PC-9 (cell line): Measurements from ENCODE around the gene M6PR. TPM values are rescaled to one million over a fixed set of nuclear protein-coding genes. Genes with fewer than 3 reads are reported as not detected.
A peak's percentile ranks its signal among the peaks of the same experiment; 100 is the strongest.

Experiments used
- BruUV-seq: library from RNA; stranded (reverse); fragments of 400-500 nt; replicated peaks from 2 replicates; lab custom pipeline; 2021; lab: Mats Ljungman, UMichigan
- CTCF ChIA-PET: fragments of 300-600 bp; sonication (Branson Sonifier 250); formaldehyde crosslinking; loops from one replicate; lab custom pipeline; 2022; ENCODE audit warnings: antibody characterized with exemption; lab: Charles Lee
- POLR2A ChIA-PET: fragments of 300-600 bp; sonication (Branson Sonifier 250); formaldehyde crosslinking; loops from one replicate; lab custom pipeline; 2022; ENCODE audit warnings: antibody characterized with exemption; ENCODE audit not compliant: unreplicated experiment; lab: Charles Lee
- DNase-seq, 2 experiments: peaks; one replicate each; pipeline versions ENCODE4 v3.0.0 to v3.0.0-alpha.2; 2015 to 2022; ENCODE audit warnings: mixed read lengths in 1 of 2
- H2AFZ ChIP-seq: fragments of 200-600 bp; sonication (generic); 2 replicates; pipeline ENCODE4 v1.8.1; 2017; ENCODE audit warnings: antibody characterized with exemption
- H3F3A ChIP-seq: fragments of 200-600 bp; sonication (generic); 2 replicates; pipeline ENCODE4 v1.8.1; 2017; ENCODE audit warnings: antibody characterized with exemption, mild to moderate bottlenecking, low read depth; ENCODE audit not compliant: insufficient read depth
- H3K27ac ChIP-seq: fragments of 200-600 bp; sonication (generic); 2 replicates; pipeline ENCODE4 v1.6.1; 2016; ENCODE audit warnings: mixed run types
- H3K27me3 ChIP-seq: fragments of 200-600 bp; sonication (generic); 2 replicates; pipeline ENCODE4 v1.6.1; 2016; ENCODE audit warnings: low read depth, mixed run types; ENCODE audit not compliant: insufficient read depth
- H3K36me3 ChIP-seq: fragments of 200-600 bp; sonication (generic); 2 replicates; pipeline ENCODE4 v1.6.1; 2016; ENCODE audit warnings: low read depth, mixed run types
- H3K4me1 ChIP-seq: fragments of 200-600 bp; sonication (generic); replicated peaks from 2 replicates; pipeline ENCODE4 v1.6.1; 2016; ENCODE audit warnings: mixed run types; ENCODE audit not compliant: insufficient read depth
- H3K4me2 ChIP-seq: fragments of 200-600 bp; sonication (generic); 2 replicates; pipeline ENCODE4 v1.6.1; 2017; ENCODE audit warnings: mixed run types
- H3K4me3 ChIP-seq: fragments of 200-600 bp; sonication (generic); 2 replicates; pipeline ENCODE4 v1.6.1; 2016; ENCODE audit warnings: mixed run types
- H3K79me2 ChIP-seq: fragments of 200-600 bp; sonication (generic); 2 replicates; pipeline ENCODE4 v1.6.1; 2017; ENCODE audit warnings: low read depth, mixed run types
- H3K9me2 ChIP-seq: fragments of 200-600 bp; sonication (generic); 2 replicates; pipeline ENCODE4 v1.8.1; 2017; ENCODE audit warnings: mild to moderate bottlenecking; ENCODE audit not compliant: insufficient read depth
- H3K9me3 ChIP-seq: fragments of 200-600 bp; sonication (generic); 2 replicates; pipeline ENCODE4 v1.8.1; 2016; ENCODE audit warnings: low read depth; ENCODE audit not compliant: insufficient read depth
- H4K20me1 ChIP-seq: fragments of 200-600 bp; sonication (generic); 2 replicates; pipeline ENCODE4 v1.8.1; 2017; ENCODE audit not compliant: insufficient read depth
- CTCF ChIP-seq: fragments of 200-600 bp; sonication (generic); conservative IDR thresholded peaks from 2 replicates; pipeline ENCODE4 v1.6.1; 2017; ENCODE audit warnings: mixed run types, antibody characterized with exemption, mild to moderate bottlenecking, moderate library complexity
- EZH2 ChIP-seq: fragments of 200-600 bp; sonication (generic); IDR thresholded peaks from 2 replicates; pipeline ENCODE4 v1.8.0; 2017; ENCODE audit warnings: antibody characterized with exemption, low read depth
- intact Hi-C: fragments of 100-400 bp; cut with micrococcal nuclease; formaldehyde crosslinking; loops from one replicate; pipeline ENCODE4 v1.10.0; 2022; ENCODE audit not compliant: unreplicated experiment
- total RNA-seq: library from RNA; stranded (reverse); gene quantifications from 2 replicates; pipeline ENCODE4 v1.2.3, GENCODE V29; 2021

M6PR gene
- total RNA-seq, 1 experiment from 2014 or later, result 237 TPM

- ChIA-PET CTCF (no interaction called here), POLR2A (no interaction called here)
- DNase-seq, result no peak
- BruUV-seq, result no TSS peak
- Histone ChIP-seq H3K9me3 (no peaks in the 10 kb centered on the region), H3K27ac (no peak overlapping the region), H3K9me2 (no peaks in the 10 kb centered on the region), H3F3A (peaks cover 6% of the 10 kb centered on the region; the same call in 1 of the 2 replicates), H2AFZ (no peak overlapping the region), H3K27me3 (no peaks in the 10 kb centered on the region), H3K36me3 (no peaks in the 10 kb centered on the region), H3K79me2 (peaks cover 6% of the 10 kb centered on the region), H3K4me1 (peaks cover 3% of the 10 kb centered on the region; the same call in 1 of the 2 replicates), H4K20me1 (no peaks in the 10 kb centered on the region), H3K4me2 (no peak overlapping the region), H3K4me3 (no peak overlapping the region)
- intact Hi-C loops, result no loop called here
- TF ChIP-seq CTCF, result no peak
- no peak for TF ChIP-seq EZH2
Observed at GRCh38 chr12:8953773-8954402, 4.4 kb upstream of the M6PR start.

- intact Hi-C loops, result no loop called here
- no peak overlapping the region for H3K4me3 ChIP-seq
- no peak overlapping the region for H3K27ac ChIP-seq
- POLR2A ChIA-PET, result interaction anchor here (0.6 kb wide), 1 partner anchor 28 kb away, joined by 3 read pairs; no protein-coding TSS in a partner anchor
- H3K36me3 ChIP-seq, result no peaks in the 10 kb centered on the region
- peaks cover 27% of the 10 kb centered on the region for H3K79me2 ChIP-seq
- DNase-seq, result no peak
- no peak overlapping the region for H3K4me2 ChIP-seq
- no peaks in the 10 kb centered on the region for H4K20me1 ChIP-seq
- peaks cover 20% of the 10 kb centered on the region for H3K4me1 ChIP-seq
- TF ChIP-seq EZH2 (no peak), CTCF (no peak)
- CTCF ChIA-PET, result no interaction called here
- no peaks in the 10 kb centered on the region for H3K27me3 ChIP-seq
- no peaks in the 10 kb centered on the region for H3K9me2 ChIP-seq
- BruUV-seq, result no TSS peak
- H3F3A ChIP-seq, result peaks cover 6% of the 10 kb centered on the region; the same call in 1 of the 2 replicates
- no peaks in the 10 kb centered on the region for H3K9me3 ChIP-seq
- H2AFZ ChIP-seq, result no peak overlapping the region
Observed at GRCh38 chr12:8951744-8952143, 2.3 kb upstream of the M6PR start.

GRCh38 chr12:8950702-8951478, 1.4 kb upstream of the M6PR start:
- BruUV-seq, result no TSS peak
- no peaks in the 10 kb centered on the region for H3K9me2 ChIP-seq
- peak overlapping the region; percentile 88; the same call in 1 of the 2 replicates for H3K27ac ChIP-seq
- 0 out of 2 replicates have a peak, but pooled peaks cover 4% of the 10 kb centered on the region for H3K36me3 ChIP-seq
- H3K4me3 ChIP-seq, result peak overlapping the region; percentile 93
- H3K9me3 ChIP-seq, result no peaks in the 10 kb centered on the region
- H3K27me3 ChIP-seq, result no peaks in the 10 kb centered on the region
- no peaks in the 10 kb centered on the region for H4K20me1 ChIP-seq
- CTCF ChIA-PET, result interaction anchor here (0.9 to 2.2 kb wide), 5 partner anchors 36 to 269 kb away, joined by 5 to 11 read pairs (median 7); partner anchors contain the start of gene PHC1
- peak overlapping the region; percentile 96 for H2AFZ ChIP-seq
- H3K4me1 ChIP-seq, result peaks cover 22% of the 10 kb centered on the region
- H3K79me2 ChIP-seq, result peaks cover 36% of the 10 kb centered on the region
- DNase-seq, result peak in 1 of 2 experiments; percentile 30
- intact Hi-C loops, result loop anchor here (1.0 kb wide), 1 partner anchor 88 kb away; no protein-coding TSS in a partner anchor
- no peak for TF ChIP-seq EZH2
- no peak for TF ChIP-seq CTCF
- POLR2A ChIA-PET, result interaction anchor here (0.6 kb wide), 1 partner anchor 29 kb away, joined by 3 read pairs; no protein-coding TSS in a partner anchor
- H3K4me2 ChIP-seq, result peak overlapping the region; percentile 89
- H3F3A ChIP-seq, result peaks cover 6% of the 10 kb centered on the region; the same call in 1 of the 2 replicates
